Liver (tissue), 9 donors: ENCODE measurements around the gene SPEG. TPM values are rescaled to one million over a fixed set of nuclear protein-coding genes. Genes with fewer than 3 reads are reported as not detected.

Source experiments
- DNase-seq: peaks from one replicate; pipeline ENCODE4 v3.0.0-alpha.2; 2017; ENCODE audit warnings: low spot score
- H3K27ac ChIP-seq, 2 donors: one replicate each; pipeline ENCODE4 v1.7.0; 2013; ENCODE audit warnings: inconsistent platforms in 2 of 2, low read length in 2 of 2, control low read depth in 1 of 2, low read depth in 1 of 2, mild to moderate bottlenecking in 1 of 2
- H3K27me3 ChIP-seq, 4 donors: one replicate each; pipeline versions ENCODE4 v1.6.1 to v1.7.0; 2013; ENCODE audit warnings: low read length in 3 of 4, inconsistent platforms in 1 of 4, mild to moderate bottlenecking in 1 of 4, moderate library complexity in 1 of 4; ENCODE audit not compliant: control insufficient read depth in 4 of 4, insufficient read depth in 4 of 4
- H3K36me3 ChIP-seq, 4 donors: one replicate each; pipeline versions ENCODE4 v1.6.1 to v1.7.0; 2013; ENCODE audit warnings: low read length in 3 of 4, mild to moderate bottlenecking in 3 of 4, low read depth in 1 of 4, moderate library complexity in 1 of 4; ENCODE audit not compliant: control insufficient read depth in 4 of 4, insufficient read depth in 3 of 4
- H3K4me1 ChIP-seq, 4 donors: one replicate each; pipeline versions ENCODE4 v1.6.1 to v1.7.0; 2013; ENCODE audit warnings: low read length in 3 of 4, mild to moderate bottlenecking in 3 of 4, moderate library complexity in 1 of 4; ENCODE audit not compliant: control insufficient read depth in 4 of 4, insufficient read depth in 4 of 4
- H3K4me3 ChIP-seq, 3 donors: one replicate each; pipeline versions ENCODE4 v1.6.1 to v1.7.0; 2013; ENCODE audit warnings: low read length in 3 of 3, control low read depth in 1 of 3, low read depth in 1 of 3, mild to moderate bottlenecking in 1 of 3
- H3K9ac ChIP-seq, 2 donors: one replicate each; pipeline ENCODE4 v1.7.0; 2013; ENCODE audit warnings: low read length in 2 of 2, mild to moderate bottlenecking in 2 of 2, moderate library complexity in 2 of 2, control low read depth in 1 of 2, low read depth in 1 of 2
- H3K9me3 ChIP-seq, 4 donors: one replicate each; pipeline versions ENCODE4 v1.6.1 to v1.7.0; 2013; ENCODE audit warnings: low read length in 3 of 4; ENCODE audit not compliant: control insufficient read depth in 4 of 4
- EGR1 ChIP-seq, 2 donors: IDR thresholded peaks; 2 replicates each; pipeline ENCODE4 v1.6.1; 2016 to 2018; ENCODE audit warnings: antibody characterized with exemption in 2 of 2, low read depth in 2 of 2
- FOXA1 ChIP-seq: IDR thresholded peaks from 2 replicates; pipeline ENCODE4 v1.6.1; 2016; ENCODE audit warnings: antibody characterized with exemption
- FOXA2 ChIP-seq: IDR thresholded peaks from 2 replicates; pipeline ENCODE4 v1.6.1; 2016; ENCODE audit warnings: antibody characterized with exemption
- GABPA ChIP-seq, 2 donors: IDR thresholded peaks in 1 of 2; conservative IDR thresholded peaks in 1 of 2; 2 replicates each; pipeline ENCODE4 v1.6.1; 2016; ENCODE audit warnings: antibody characterized with exemption in 2 of 2, mild to moderate bottlenecking in 1 of 2, moderate library complexity in 1 of 2
- HNF4A ChIP-seq, 2 donors: conservative IDR thresholded peaks; 2 replicates each; pipeline ENCODE4 v1.6.1; 2016; ENCODE audit warnings: antibody characterized with exemption in 2 of 2, mild to moderate bottlenecking in 2 of 2
- JUND ChIP-seq, 2 donors: IDR thresholded peaks; 2 replicates each; pipeline ENCODE4 v1.6.1; 2016; ENCODE audit warnings: antibody characterized with exemption in 2 of 2
- NR2F2 ChIP-seq: IDR thresholded peaks from 2 replicates; pipeline ENCODE4 v1.6.1; 2016; ENCODE audit warnings: antibody characterized with exemption
- RXRA ChIP-seq, 2 donors: IDR thresholded peaks; 2 replicates each; pipeline ENCODE4 v1.6.1; 2017 to 2018; ENCODE audit warnings: antibody characterized with exemption in 2 of 2, mild to moderate bottlenecking in 1 of 2
- SP1 ChIP-seq: IDR thresholded peaks from 2 replicates; pipeline ENCODE4 v1.6.1; 2018; ENCODE audit warnings: antibody characterized with exemption, mild to moderate bottlenecking
- TAF1 ChIP-seq: conservative IDR thresholded peaks from 2 replicates; pipeline ENCODE4 v1.6.1; 2016; ENCODE audit warnings: antibody characterized with exemption, mild to moderate bottlenecking
- YY1 ChIP-seq: IDR thresholded peaks from 2 replicates; pipeline ENCODE4 v1.6.1; 2016; ENCODE audit warnings: antibody characterized with exemption, mild to moderate bottlenecking
- WGBS: extraction: QIAGEN DNeasy Blood & Tissue Kit; methylation state at CpG from one replicate; pipeline ENCODE4 v1.1.7; 2013; 5-methylcytosine and 5-hydroxymethylcytosine counted together
- polyA plus RNA-seq, 2 donors: library from polyadenylated mRNA; stranded (reverse) in 1 of 2; unstranded in 1 of 2; fragments of 200-250 nt in 1 of 2; fragments of >200 nt in 1 of 2; fragmentation: Nextera tagmentation in 1 of 2; extraction: Ambion mirVana in 1 of 2; gene quantifications; one replicate each; pipeline versions ENCODE4 v1.2.1 to v1.2.3, GENCODE V29; 2013 to 2015
- total RNA-seq, 2 donors: library from RNA; depleted of rRNA; stranded (reverse); fragments of >200 nt; gene quantifications; one replicate each; pipeline ENCODE4 v1.2.3, GENCODE V29; 2014
- TF ChIP-seq, protein P1 (sequence below): IDR thresholded peaks from 2 replicates; pipeline ENCODE4 v1.6.1; 2016; ENCODE audit warnings: antibody characterized with exemption, mild to moderate bottlenecking
- TF ChIP-seq, protein P2 (sequence below): IDR thresholded peaks from 2 replicates; pipeline ENCODE4 v1.6.1; 2016; ENCODE audit warnings: antibody characterized with exemption
- donor health status: healthy.
- donor health status: healthy.
- donor health status: healthy.
- donor health status: healthy.
- donor health status: healthy.

Gene SPEG
- total and polyA plus RNA-seq, 4 donors, result 0.51 to 0.96 (median 0.66) TPM

DNA sequence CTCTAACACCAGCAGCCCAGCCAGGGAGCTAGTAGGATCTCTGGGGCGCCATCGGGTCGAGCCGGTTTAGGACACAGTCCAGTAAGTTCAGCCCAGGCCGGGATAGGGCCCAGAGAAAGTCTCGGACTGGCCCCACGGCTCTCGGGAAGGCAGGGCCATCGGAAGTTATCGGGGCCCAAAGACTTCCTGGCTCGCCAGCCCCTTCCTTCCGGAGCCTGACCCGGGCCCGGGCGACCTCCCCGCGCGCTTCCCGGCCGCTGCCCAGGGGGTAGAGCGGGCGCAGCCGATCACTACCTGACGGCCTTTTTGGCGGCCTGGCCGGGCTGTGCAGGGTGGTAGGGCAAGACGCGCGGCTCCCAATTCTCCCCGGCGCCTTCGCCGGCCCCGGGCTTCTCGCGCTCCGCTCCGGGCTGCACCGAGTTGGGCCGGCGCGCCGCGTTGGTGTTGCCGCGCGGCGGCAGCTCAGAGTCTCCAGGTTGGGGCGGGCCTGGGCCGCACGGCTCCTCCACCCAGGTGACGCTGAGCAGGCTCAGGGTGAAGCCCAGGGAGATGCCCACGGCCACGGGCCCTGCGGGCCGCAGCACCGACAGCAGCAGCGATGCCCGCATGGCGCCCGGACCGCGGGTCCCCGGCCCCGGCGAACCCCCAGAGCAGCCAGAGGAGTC, 108.4 kb downstream of the SPEG start:
- Histone ChIP-seq H3K4me1 (peaks cover 14 to 25% (median 19%) of the 10 kb centered on the region in 4 donors), H3K9me3 (no peaks in the 10 kb centered on the region), H3K9ac (peak overlapping the region; percentile 56 to 69), H3K4me3 (peak overlapping the region; percentile 33 to 87 (median 71)), H3K27me3 (no peaks in the 10 kb centered on the region), H3K36me3 (peaks cover 4 to 24% (median 11%) of the 10 kb centered on the region in 4 donors), H3K27ac (peak overlapping the region; percentile 61 to 84)
- under 1% methylated on average over 66 of the region's 66 CpGs for WGBS
- no peak for DNase-seq
- TF ChIP-seq RXRA (IDR thresholded peaks at IDR 0.05) (peak in 1 of 2 donors; percentile 18), GABPA (IDR thresholded peaks at IDR 0.05 in 1 of 2, conservative IDR thresholded peaks at IDR 0.05 in 1 of 2) (no peak)

DNA sequence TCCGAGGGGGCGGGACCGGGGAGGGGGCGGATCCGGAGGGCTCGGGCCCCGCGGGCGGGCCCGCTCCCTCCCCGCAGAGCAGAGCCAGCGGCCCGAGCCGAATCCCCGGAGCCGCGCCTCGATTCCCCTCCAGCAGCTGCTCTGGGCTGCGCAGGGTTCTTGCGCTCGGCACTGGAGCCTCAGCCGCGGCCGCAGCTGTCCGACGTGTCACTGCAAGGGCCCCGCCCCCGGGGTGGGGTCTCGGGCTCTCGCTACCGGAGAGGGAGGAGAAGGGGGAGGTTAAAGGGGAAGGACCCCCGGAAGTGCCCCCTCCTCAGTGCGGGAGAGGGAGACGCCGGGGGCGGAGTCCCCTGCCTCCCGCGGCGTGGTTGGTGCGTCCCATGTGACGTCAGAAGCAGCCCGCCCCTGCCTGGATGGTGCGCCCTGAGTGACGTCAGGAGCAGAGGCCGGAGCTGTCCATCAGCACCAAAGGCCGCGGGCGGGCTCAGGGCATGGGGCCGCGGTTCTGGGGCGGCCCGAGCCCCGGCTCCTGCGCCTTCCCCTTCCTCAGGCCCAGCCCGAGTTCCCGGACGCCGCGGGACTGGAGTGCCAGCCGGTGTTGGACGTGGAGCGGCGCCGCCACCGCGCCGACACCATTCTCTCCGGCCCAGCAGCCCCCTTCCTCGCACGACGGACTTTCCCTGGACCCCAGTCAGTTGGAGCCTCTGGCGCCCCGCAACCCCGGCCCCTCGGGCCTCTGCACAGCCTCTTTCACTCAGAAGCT, 109.1 kb downstream of the SPEG start, which contains the start of the genes CHPF and TMEM198:
CHPF (minus strand) TSS at position 214 of the 763 bp plus-strand sequence. CDS start 271 bp downstream, outside the sequence.
TMEM198 (plus strand) TSS at position 433 of the 763 bp plus-strand sequence. CDS start 700 bp downstream, outside the sequence.
- peak; percentile 93 for DNase-seq
- TF ChIP-seq HNF4A (conservative IDR thresholded peaks at IDR 0.05) (peak; percentile 24 to 27), FOXA2 (no peak), SP1 (peak; percentile 73), YY1 (peak; percentile 33), TAF1 (no peak), GABPA (IDR thresholded peaks at IDR 0.05 in 1 of 2, conservative IDR thresholded peaks at IDR 0.05 in 1 of 2) (peak; percentile 74 to 91), NR2F2 (peak; percentile 89), FOXA1 (peak; percentile 65), EGR1 (IDR thresholded peaks at IDR 0.05; ENCODE audit: low read depth in 2 of 2) (peak; percentile 67 to 78), JUND (IDR thresholded peaks at IDR 0.05) (peak in 1 of 2 donors; percentile 69), RXRA (IDR thresholded peaks at IDR 0.05) (peak; percentile 32 to 44)
- TF ChIP-seq, protein P1, sequence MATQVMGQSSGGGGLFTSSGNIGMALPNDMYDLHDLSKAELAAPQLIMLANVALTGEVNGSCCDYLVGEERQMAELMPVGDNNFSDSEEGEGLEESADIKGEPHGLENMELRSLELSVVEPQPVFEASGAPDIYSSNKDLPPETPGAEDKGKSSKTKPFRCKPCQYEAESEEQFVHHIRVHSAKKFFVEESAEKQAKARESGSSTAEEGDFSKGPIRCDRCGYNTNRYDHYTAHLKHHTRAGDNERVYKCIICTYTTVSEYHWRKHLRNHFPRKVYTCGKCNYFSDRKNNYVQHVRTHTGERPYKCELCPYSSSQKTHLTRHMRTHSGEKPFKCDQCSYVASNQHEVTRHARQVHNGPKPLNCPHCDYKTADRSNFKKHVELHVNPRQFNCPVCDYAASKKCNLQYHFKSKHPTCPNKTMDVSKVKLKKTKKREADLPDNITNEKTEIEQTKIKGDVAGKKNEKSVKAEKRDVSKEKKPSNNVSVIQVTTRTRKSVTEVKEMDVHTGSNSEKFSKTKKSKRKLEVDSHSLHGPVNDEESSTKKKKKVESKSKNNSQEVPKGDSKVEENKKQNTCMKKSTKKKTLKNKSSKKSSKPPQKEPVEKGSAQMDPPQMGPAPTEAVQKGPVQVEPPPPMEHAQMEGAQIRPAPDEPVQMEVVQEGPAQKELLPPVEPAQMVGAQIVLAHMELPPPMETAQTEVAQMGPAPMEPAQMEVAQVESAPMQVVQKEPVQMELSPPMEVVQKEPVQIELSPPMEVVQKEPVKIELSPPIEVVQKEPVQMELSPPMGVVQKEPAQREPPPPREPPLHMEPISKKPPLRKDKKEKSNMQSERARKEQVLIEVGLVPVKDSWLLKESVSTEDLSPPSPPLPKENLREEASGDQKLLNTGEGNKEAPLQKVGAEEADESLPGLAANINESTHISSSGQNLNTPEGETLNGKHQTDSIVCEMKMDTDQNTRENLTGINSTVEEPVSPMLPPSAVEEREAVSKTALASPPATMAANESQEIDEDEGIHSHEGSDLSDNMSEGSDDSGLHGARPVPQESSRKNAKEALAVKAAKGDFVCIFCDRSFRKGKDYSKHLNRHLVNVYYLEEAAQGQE, result peak; percentile 99
- TF ChIP-seq, protein P2, sequence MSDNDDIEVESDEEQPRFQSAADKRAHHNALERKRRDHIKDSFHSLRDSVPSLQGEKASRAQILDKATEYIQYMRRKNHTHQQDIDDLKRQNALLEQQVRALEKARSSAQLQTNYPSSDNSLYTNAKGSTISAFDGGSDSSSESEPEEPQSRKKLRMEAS, result no peak
- H3K4me1 ChIP-seq, result peaks cover 14 to 25% (median 19%) of the 10 kb centered on the region in 4 donors
- peak within 1 kb of the TSS; percentile 56 to 69 for H3K9ac ChIP-seq
- peak within 1 kb of the TSS; percentile 61 to 84 for H3K27ac ChIP-seq
- no peaks in the 10 kb centered on the region for H3K27me3 ChIP-seq
- peak within 1 kb of the TSS; percentile 33 to 87 (median 71) for H3K4me3 ChIP-seq
- H3K36me3 ChIP-seq, result peaks cover 4 to 24% (median 11%) of the 10 kb centered on the region in 4 donors
- under 1% methylated on average over 75 of the region's 75 CpGs for WGBS
- no peaks in the 10 kb centered on the region for H3K9me3 ChIP-seq
